Fibroblast of skin of scalp (primary cell): Measurements from ENCODE around the gene GLYATL1.

ENCODE experiments used
- DNase-seq: peaks from one replicate; pipeline ENCODE4 v3.0.0-alpha.2; 2013

The GLYATL1 gene

GRCh38 chr11:58927393-58928106, 11.7 kb upstream of the GLYATL1 start:
- DNase-seq = peak; percentile 20

DNA sequence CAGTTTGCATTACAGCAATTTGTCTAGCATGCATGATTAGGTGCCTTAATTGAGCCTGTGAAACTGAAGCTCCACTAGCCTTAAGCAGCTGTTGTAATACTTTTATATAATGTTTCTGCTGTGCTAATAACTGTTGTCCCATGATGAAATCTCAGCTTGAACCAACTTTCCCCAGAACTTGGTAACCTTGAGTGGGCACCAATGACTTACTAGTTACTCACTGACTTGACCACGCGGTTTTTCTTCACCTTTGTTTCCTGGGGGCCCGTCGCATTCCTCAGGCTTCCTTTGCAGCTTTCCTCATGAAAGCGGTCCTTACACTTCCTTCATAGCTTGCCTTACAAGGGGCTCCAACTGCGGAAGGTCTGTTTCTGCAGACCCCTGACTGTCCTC, 11.2 kb upstream of the GLYATL1 start:
- no peak for DNase-seq

GRCh38 chr11:58928691-58929090, 10.6 kb upstream of the GLYATL1 start:
- DNase-seq = no peak

DNA sequence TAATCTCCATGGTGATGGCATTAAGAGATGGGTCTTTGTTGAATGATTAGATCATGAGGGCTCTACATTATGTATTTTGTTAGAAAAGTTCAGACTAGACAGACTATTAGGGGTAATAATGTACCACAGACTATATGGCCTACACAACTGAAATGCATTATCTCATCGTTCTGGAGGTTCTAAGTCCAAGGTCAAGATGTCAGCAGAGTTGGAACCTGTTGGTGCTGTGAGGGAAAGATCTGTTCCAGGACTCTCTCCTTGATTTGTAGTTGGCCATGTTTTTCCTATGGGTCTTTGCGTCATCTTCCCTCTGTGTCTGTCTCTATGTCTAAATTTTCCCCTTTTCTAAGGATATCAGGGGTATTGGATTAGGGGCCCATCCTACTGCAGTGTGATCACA, 8.4 kb upstream of the GLYATL1 start:
- DNase-seq = no peak

DNA sequence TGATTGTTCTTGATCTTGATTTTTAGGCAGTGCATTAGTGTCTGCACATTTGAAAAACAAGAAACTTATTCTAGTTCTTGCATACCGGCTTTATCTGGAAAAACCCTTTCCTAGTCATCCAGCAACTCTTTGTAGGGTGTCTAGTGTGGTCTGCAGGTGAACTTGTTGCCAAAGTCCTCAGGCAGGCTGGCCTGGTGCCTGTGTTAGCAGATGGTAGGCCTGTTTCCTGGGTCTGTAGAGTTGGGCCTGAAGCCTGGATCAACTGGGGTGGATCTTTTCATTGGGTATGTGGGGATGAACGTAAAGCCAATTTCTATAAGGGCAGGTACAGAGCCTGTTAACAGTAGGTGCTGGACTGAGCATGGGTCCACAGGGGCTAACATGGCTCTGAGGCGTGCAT, 5.6 kb upstream of the GLYATL1 start:
- DNase-seq = no peak

- no peak for DNase-seq
Observed at GRCh38 chr11:58934945-58935513, 4.3 kb upstream of the GLYATL1 start.

DNA sequence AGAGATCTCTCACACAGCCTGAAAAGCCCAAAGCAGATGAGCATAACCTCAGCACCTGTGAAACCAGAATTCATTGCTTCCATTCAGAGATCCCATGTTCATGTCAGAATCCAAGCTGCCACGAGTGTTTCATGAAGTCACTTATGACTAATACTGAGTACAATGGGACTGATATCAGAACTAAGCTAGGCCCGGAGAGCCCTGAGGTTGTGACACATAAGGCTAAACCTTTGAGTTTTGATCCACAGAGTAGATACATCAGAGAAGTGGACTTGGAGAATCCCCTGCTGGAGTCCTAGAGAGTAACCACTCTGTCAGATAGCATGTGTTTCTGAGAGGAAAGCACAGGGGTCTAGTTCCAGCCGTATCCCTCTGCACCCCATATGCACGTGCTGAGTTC, 890 bp upstream of the GLYATL1 start:
- no peak for DNase-seq

DNA sequence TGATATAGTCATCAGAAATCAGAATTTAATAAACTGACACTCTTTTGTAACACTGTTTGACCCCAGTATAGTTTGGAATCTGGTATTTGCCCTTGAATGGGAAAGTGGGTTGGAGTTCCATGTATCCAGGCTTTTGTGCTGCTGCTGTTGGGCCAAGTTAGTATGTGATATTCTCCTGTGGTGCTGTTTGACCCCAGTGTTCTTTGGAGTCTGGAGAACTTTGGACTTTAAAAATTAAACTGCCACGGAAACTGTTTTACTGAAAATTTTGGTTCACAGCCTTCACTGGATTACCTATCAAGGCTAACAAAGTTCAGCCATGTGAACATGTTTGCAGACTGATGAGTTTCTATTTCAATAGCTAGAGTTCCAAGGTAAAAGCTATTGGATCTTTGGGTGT, 740 bp downstream of the GLYATL1 start:
- no peak for DNase-seq

- no peak for DNase-seq
Observed at GRCh38 chr11:58941838-58942237, 2.5 kb downstream of the GLYATL1 start.

- DNase-seq = no peak
Observed at GRCh38 chr11:58945663-58946062, 6.4 kb downstream of the GLYATL1 start.

DNA sequence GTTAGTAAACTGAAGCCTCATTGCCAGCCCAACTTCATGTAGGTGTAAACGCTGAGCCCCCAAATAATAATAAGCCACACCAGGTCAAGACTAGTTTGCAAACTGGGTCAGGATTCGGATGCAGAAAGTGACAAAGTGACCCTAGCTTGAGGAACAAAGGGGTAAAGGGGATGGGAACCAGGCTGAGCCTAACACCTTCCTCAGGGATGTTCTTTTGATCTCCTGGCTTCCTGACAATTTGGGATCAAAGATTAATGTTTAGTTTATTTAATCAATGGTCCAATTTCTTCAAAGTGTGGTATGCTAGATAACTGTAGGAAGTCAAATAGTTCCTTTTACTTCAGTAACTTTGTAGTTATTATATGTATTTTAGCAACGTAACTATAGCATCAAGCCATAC, 9.9 kb downstream of the GLYATL1 start:
- no peak for DNase-seq

DNA sequence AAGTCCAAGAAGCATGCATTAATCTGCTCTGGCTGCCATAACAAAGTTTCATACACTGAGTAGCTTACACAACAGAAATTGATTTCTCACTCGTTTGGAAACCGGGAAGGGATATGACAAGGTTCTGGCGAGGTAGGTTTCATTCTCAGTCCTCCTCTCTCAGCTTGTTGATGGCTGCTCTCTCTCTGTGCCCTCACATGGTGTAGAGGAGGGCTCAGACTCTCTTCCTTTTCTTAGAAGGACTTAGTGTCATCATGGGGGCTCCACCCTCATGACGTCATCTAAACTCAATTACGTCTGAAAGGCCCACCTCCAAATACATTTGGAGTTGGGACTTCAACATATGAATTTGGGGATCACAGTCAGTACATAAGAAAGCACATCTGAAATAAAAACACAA, 18.6 kb downstream of the GLYATL1 start:
- DNase-seq = no peak

DNA sequence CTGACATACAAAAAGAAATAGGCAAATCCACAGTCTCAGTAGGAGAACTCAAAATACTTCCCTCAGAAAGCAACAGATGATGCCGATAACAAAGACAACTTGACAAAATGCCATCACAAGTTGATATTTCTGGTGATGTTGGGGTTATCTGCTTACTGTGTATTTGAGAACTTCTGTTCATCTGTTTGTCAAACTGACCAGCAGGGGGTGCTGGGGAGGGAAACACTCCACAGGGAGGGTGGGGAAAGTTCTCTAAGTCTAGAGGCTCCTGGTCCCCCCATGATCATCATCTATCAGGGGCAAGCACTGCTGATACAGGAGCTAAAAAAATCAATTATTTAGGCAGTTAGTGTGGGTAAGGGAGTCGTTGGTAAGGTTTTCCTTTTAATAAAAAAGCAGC, 19.2 kb downstream of the GLYATL1 start:
- peak; percentile 11 for DNase-seq

DNA sequence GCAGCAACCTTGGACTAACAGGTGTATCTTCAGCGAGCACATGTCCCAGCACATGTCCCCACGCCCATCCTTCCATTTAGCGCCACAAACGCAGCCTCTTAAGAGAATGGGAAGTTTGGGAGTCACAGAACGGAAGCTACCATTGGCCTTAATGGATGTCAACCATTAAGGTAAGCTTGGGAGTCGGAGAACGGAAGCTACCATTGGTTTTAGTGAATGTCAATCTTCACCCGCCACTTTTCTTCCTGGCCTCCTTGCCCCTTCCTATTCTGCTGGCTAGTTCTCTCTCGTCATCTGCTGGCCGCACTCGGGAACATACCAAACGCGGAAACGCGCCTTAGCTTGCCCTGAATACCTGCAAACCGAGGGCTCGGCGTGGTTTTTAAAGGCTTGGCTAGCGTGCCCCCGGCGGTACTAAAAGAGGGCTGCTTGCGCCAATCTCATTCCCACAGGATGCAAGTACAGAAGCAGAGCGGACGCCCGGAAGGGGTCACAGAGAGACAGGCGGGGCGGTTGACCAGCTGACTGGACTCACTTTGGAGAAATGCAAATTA, 24.3 kb downstream of the GLYATL1 start:
- peak; percentile 41 for DNase-seq

- DNase-seq = peak; percentile 65
Observed at GRCh38 chr11:58965246-58965985, 26.1 kb downstream of the GLYATL1 start.

DNA sequence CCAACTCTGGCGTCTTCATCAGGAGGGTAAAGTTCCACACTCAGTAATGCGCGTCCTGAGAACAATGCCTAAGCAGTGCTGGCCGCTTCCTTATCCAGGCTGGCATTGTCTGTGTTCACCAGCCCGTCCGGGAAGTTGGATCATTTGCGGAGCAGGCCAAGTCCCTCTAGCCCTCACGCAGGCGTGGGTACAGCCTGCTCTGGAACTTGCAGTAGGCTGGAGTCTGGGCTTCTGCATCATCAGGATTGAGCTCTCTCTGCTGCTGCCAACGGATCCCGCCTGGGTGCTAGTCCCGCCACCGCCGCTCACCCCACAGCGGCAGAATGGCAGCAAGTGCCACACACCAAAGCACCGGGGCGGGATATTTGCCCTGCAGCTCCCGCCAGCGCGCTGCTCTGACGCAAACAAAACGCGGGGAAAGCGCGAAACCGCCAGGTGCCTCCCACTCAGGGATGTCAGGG, 29.0 kb downstream of the GLYATL1 start:
- DNase-seq = no peak

DNA sequence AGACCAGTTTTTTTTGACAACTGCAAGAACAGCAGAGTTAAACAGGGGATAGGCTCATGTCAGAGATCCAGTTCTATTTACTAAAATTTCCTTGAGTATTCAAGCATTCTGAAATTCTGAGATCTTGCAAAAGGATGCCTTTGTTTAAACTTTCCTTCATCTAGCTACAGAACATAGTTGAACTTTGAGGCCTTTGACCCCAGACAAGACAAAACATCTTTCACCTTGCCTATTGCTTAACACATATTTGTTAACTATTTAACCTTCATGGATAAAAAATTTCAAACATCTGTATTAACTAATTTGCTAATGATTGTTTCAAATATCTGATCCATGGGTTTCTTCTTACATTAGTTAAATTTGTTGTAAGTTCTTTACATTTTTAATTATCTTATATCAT, 38.2 kb downstream of the GLYATL1 start:
- DNase-seq = no peak

DNA sequence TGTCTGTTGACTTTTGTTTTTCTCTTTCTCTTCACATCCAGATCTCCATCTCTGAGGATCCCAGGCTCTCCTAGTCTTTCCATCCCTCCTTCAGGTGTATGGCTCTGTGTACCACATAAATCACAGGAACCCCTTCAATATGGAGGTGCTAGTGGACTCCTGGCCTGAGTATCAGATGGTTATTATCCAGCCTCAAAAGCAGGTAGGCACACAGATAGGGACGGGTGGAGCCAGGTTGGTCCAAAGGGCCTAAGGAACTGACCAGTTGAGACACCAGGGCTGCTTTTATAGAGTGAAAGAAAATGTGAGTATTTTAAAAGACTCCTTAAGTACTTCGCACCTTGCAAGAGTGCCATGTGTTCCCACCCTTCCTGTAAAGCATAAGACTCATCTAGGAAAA, 39.9 kb downstream of the GLYATL1 start:
- no peak for DNase-seq

DNA sequence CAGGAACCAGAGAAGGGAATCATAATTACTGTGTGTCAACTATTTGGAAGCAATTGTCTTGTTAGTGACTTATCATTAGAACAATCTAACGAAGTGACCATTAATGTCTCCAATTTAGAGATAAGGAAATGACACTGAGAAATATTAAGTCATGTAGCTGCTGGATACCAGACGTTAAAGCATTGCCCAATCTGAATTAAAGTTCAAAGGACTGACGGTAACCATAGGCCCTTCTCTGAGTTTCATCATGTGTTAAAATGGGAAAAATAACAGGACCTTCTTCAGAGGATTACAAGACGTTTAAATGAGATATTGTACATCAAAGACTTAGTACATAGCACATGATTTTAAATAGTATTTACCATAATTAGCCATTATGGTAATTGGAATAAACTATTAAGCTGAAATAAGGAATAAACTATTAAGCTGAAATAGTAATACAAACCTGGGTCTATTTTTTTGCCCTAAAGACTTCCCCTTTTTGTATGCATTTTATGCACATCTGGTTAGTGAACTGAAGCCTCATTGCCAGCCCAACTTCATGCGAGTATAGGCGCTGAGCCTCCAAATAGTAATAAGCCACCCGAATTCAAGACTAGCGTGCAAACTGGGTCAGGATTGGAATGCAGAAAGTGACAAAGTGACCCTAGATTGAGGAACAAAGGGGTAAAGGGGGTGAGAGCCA, 41.0 kb downstream of the GLYATL1 start:
- no peak for DNase-seq

- DNase-seq = no peak
Observed at GRCh38 chr11:58992489-58992888, 53.2 kb downstream of the GLYATL1 start.

- no peak for DNase-seq
Observed at GRCh38 chr11:58994171-58994570, 54.9 kb downstream of the GLYATL1 start.

DNA sequence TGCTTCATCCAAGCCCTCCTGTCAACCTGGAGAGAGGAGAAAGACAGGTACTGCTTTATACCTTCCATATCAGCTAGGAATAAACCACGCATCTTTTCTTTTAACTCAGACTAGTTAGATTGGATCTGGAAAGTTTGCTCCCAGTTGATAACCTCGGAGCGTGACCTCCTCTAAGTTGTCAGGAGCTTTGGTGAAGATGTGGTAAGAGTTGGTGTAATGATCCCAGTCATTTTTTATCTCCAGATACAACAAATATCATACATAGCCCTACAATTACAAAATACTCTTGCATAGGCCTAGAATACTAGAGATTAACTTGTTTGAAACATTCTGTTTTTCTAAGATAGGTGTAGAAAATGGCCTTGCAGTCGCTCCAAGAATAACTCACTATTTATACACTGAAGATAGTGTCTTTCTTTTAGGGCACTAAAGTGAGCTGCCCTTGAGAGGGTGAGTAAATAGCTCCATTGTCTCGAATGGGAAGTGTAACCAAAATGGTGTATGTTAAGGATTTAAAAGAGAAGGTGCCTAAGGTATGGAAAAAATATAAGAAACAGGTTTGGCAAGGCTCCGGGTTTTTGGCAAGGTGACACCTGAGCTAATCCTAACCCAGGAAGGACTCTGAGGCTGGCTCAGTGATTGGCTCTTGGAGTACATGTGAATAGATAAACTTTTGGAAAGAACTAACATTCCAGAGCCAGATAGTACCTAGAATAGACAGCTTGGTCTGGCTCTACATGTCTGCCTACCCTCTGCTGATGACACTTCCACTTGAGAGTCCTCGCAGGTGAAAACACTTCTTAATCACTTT, 59.4 kb downstream of the GLYATL1 start:
- no peak for DNase-seq
